OCI-LY7 (cell line): ENCODE data around the gene TICAM1. TPM values are rescaled to one million over a fixed set of nuclear protein-coding genes. Genes with fewer than 3 reads are reported as not detected.
A peak's percentile ranks its signal among the peaks of the same experiment; 100 is the strongest.
"Not testable (repeated sequence)": the region's sequence is repeated elsewhere in the genome, so short reads cannot be mapped to it uniquely, and the experiment has no call there.

Experiments
- BruUV-seq: library from RNA; stranded (reverse); fragments of 400-500 nt; replicated peaks from 2 replicates; lab custom pipeline; 2021; lab: Mats Ljungman, UMichigan
- CTCF ChIA-PET: fragments of 300-600 bp; sonication (Branson Sonifier 250); formaldehyde crosslinking; loops from one replicate; lab custom pipeline; 2022; ENCODE audit warnings: antibody characterized with exemption; ENCODE audit not compliant: unreplicated experiment; lab: Charles Lee
- POLR2A ChIA-PET: fragments of 300-600 bp; sonication (Branson Sonifier 250); formaldehyde crosslinking; loops from one replicate; lab custom pipeline; 2022; ENCODE audit warnings: antibody characterized with exemption; lab: Charles Lee
- DNase-seq: peaks from one replicate; pipeline ENCODE4 v3.0.0-alpha.2; 2015; ENCODE audit warnings: low spot score
- H2AFZ ChIP-seq: fragments of 200-600 bp; sonication (generic), shearing (Covaris generic); 2 replicates; pipeline ENCODE4 v1.6.1; 2014; ENCODE audit warnings: mild to moderate bottlenecking, antibody characterized with exemption, low read length, moderate library complexity
- H3K27ac ChIP-seq: fragments of 200-600 bp; sonication (generic); 2 replicates; pipeline ENCODE4 v1.5.1; 2014; ENCODE audit warnings: mixed run types, low read depth, mild to moderate bottlenecking, moderate library complexity, low read length, inconsistent platforms; ENCODE audit not compliant: poor library complexity, severe bottlenecking
- H3K36me3 ChIP-seq: fragments of 200-600 bp; sonication (generic); 2 replicates; pipeline ENCODE4 v1.6.1; 2014; ENCODE audit warnings: mild to moderate bottlenecking, antibody characterized with exemption, low read length, moderate library complexity, mixed read lengths; ENCODE audit not compliant: insufficient read depth
- H3K4me1 ChIP-seq: fragments of 200-600 bp; sonication (generic); 2 replicates; pipeline ENCODE4 v1.5.1; 2014; ENCODE audit warnings: mild to moderate bottlenecking, low read length; ENCODE audit not compliant: insufficient read depth, poor library complexity, severe bottlenecking
- H3K4me2 ChIP-seq: fragments of 200-600 bp; sonication (generic); 2 replicates; pipeline ENCODE4 v1.6.1; 2014; ENCODE audit warnings: mild to moderate bottlenecking, low read length
- H3K4me3 ChIP-seq: fragments of 200-600 bp; sonication (generic); 2 replicates; pipeline ENCODE4 v1.5.1; 2014; ENCODE audit warnings: mild to moderate bottlenecking, low read depth, low read length; ENCODE audit not compliant: poor library complexity, severe bottlenecking
- H3K79me2 ChIP-seq: fragments of 200-600 bp; sonication (generic); 2 replicates; pipeline ENCODE4 v1.6.1; 2016; ENCODE audit warnings: low read depth, mild to moderate bottlenecking, low read length, moderate library complexity, mixed read lengths; ENCODE audit not compliant: insufficient read depth
- H3K9me2 ChIP-seq: fragments of 200-600 bp; sonication (generic); 2 replicates; pipeline ENCODE4 v1.6.1; 2016; ENCODE audit warnings: mild to moderate bottlenecking, low read length, mixed read lengths; ENCODE audit not compliant: insufficient read depth
- H3K9me3 ChIP-seq: fragments of 200-600 bp; sonication (generic); 2 replicates; pipeline ENCODE4 v1.6.1; 2014; ENCODE audit warnings: mild to moderate bottlenecking, mixed run types, low read length, mixed read lengths
- H4K20me1 ChIP-seq: fragments of 200-600 bp; sonication (generic); 2 replicates; pipeline ENCODE4 v1.6.1; 2014; ENCODE audit warnings: mild to moderate bottlenecking, antibody characterized with exemption, low read length, moderate library complexity, mixed read lengths; ENCODE audit not compliant: insufficient read depth
- EZH2phosphoT487 ChIP-seq: fragments of 200-600 bp; sonication (generic); IDR thresholded peaks from 2 replicates; pipeline ENCODE4 v1.6.1; 2018; ENCODE audit warnings: low read depth, borderline replicate concordance, mild to moderate bottlenecking, mixed run types, antibody characterized with exemption, low read length, moderate library complexity, mixed read lengths
- intact Hi-C: fragments of 100-400 bp; cut with micrococcal nuclease; formaldehyde crosslinking; loops from one replicate; pipeline ENCODE4 v1.10.0; 2022; ENCODE audit not compliant: unreplicated experiment
- total RNA-seq, 2 experiments: library from RNA; depleted of rRNA in 1 of 2; stranded (reverse); fragments of >200 nt in 1 of 2; shearing (Covaris generic) in 1 of 2; gene quantifications; 2 replicates each; pipeline ENCODE4 v1.2.3, GENCODE V29; 2014 to 2022
- TF ChIP-seq, protein P1 (sequence below): fragments of 200-600 bp; sonication (generic); conservative IDR thresholded peaks from 2 replicates; pipeline ENCODE4 v1.5.1; 2014; ENCODE audit warnings: mild to moderate bottlenecking, antibody characterized with exemption, low read length, moderate library complexity, mixed read lengths

TICAM1 gene
- total RNA-seq, 2 experiments from 2014 or later = 6.8 to 26.7 TPM

DNA sequence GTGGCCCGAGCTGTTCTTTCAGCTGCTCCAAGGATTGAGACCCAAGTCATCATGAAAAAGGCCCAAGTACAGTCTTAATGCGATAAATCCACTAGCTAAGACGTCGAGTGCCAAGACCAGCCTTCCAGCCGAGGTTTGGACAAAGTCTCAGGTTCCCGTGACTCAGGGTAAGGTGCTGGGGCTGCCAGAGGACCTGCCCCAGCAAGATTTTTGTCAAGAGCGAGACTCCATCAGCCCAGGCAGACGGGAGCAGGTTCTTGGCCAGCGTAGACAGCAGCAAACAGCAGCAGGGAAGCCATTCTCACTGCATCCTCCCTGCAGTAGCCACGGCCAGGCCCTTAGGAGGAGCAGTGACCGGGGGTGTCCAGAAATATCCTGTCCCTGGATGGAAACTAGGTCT, 36.5 kb downstream of the TICAM1 start:
- H3K36me3 ChIP-seq = peaks cover 53% of the 10 kb centered on the region
- ChIA-PET POLR2A (interaction anchor here (0.5 to 0.7 kb wide), 2 partner anchors 116 to 1065 kb away, joined by 3 to 4 read pairs; no protein-coding TSS in a partner anchor), CTCF (no interaction called here)
- H3K27ac ChIP-seq = no peak overlapping the region
- H2AFZ ChIP-seq = no peak overlapping the region
- intact Hi-C loops = loop anchor here (10.0 kb wide), 1 partner anchor 390 kb away; the partner anchor contains the start of genes CHAF1A and SH3GL1
- no peak for DNase-seq
- H3K79me2 ChIP-seq = peaks cover 52% of the 10 kb centered on the region
- H3K9me3 ChIP-seq = no peaks in the 10 kb centered on the region
- no peaks in the 10 kb centered on the region for H3K9me2 ChIP-seq
- no TSS peak for BruUV-seq
- no peak for TF ChIP-seq EZH2phosphoT487
- TF ChIP-seq, protein P1, sequence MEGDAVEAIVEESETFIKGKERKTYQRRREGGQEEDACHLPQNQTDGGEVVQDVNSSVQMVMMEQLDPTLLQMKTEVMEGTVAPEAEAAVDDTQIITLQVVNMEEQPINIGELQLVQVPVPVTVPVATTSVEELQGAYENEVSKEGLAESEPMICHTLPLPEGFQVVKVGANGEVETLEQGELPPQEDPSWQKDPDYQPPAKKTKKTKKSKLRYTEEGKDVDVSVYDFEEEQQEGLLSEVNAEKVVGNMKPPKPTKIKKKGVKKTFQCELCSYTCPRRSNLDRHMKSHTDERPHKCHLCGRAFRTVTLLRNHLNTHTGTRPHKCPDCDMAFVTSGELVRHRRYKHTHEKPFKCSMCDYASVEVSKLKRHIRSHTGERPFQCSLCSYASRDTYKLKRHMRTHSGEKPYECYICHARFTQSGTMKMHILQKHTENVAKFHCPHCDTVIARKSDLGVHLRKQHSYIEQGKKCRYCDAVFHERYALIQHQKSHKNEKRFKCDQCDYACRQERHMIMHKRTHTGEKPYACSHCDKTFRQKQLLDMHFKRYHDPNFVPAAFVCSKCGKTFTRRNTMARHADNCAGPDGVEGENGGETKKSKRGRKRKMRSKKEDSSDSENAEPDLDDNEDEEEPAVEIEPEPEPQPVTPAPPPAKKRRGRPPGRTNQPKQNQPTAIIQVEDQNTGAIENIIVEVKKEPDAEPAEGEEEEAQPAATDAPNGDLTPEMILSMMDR = no peak
- H3K4me1 ChIP-seq = peaks cover 38% of the 10 kb centered on the region
- H4K20me1 ChIP-seq = no peaks in the 10 kb centered on the region
- H3K4me2 ChIP-seq = peak overlapping the region; percentile 47
- peak overlapping the region; percentile 18 for H3K4me3 ChIP-seq

DNA sequence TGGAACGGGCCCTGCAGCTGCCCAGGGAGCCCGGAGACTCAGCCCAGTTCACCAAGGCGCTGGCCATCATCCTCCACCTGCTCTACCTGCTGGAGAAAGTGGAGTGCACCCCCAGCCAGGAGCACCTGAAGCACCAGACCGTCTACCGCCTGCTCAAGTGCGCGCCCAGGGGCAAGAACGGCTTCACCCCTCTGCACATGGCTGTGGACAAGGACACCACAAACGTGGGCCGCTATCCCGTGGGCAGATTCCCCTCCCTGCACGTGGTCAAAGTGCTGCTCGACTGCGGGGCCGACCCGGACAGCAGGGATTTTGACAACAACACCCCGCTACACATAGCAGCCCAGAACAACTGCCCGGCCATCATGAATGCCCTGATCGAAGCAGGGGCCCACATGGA, 38.2 kb downstream of the TICAM1 start:
- CTCF ChIA-PET, H3K9me3 ChIP-seq, H2AFZ ChIP-seq, BruUV-seq, H4K20me1 ChIP-seq, POLR2A ChIA-PET, H3K27ac ChIP-seq, H3K9me2 ChIP-seq, DNase-seq: not testable (repeated sequence)
- Histone ChIP-seq H3K79me2 (peaks cover 52% of the 10 kb centered on the region), H3K4me1 (peaks cover 39% of the 10 kb centered on the region), H3K4me2 (peak overlapping the region; percentile 79; the same call in 1 of the 2 replicates), H3K36me3 (peaks cover 48% of the 10 kb centered on the region), H3K4me3 (peak overlapping the region; percentile 84)
- intact Hi-C loops = loop anchor here (10.0 kb wide), 1 partner anchor 388 kb away; the partner anchor contains the start of genes CHAF1A and SH3GL1

DNA sequence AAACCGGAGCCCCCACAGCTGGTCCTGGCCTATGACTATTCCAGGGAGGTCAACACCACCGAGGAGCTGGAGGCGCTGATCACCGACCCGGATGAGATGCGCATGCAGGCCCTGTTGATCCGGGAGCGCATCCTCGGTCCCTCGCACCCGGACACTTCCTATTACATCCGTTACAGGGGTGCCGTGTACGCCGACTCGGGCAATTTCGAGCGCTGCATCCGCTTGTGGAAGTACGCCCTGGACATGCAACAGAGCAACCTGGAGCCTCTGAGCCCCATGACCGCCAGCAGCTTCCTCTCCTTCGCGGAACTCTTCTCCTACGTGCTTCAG, 38.7 kb downstream of the TICAM1 start:
- H3K79me2 ChIP-seq = peaks cover 52% of the 10 kb centered on the region
- peaks cover 39% of the 10 kb centered on the region for H3K4me1 ChIP-seq
- BruUV-seq, H3K27ac ChIP-seq, POLR2A ChIA-PET, DNase-seq, H3K9me2 ChIP-seq, H3K9me3 ChIP-seq, H2AFZ ChIP-seq, H4K20me1 ChIP-seq: not testable (repeated sequence)
- intact Hi-C loops = loop anchor here (10.0 kb wide), 1 partner anchor 388 kb away; the partner anchor contains the start of genes CHAF1A and SH3GL1
- peaks cover 48% of the 10 kb centered on the region for H3K36me3 ChIP-seq
- peak overlapping the region; percentile 84 for H3K4me3 ChIP-seq
- CTCF ChIA-PET = interaction anchor here (1.1 kb wide), 1 partner anchor 17 kb away, joined by 3 read pairs; no protein-coding TSS in a partner anchor
- peak overlapping the region; percentile 79 for H3K4me2 ChIP-seq

DNA sequence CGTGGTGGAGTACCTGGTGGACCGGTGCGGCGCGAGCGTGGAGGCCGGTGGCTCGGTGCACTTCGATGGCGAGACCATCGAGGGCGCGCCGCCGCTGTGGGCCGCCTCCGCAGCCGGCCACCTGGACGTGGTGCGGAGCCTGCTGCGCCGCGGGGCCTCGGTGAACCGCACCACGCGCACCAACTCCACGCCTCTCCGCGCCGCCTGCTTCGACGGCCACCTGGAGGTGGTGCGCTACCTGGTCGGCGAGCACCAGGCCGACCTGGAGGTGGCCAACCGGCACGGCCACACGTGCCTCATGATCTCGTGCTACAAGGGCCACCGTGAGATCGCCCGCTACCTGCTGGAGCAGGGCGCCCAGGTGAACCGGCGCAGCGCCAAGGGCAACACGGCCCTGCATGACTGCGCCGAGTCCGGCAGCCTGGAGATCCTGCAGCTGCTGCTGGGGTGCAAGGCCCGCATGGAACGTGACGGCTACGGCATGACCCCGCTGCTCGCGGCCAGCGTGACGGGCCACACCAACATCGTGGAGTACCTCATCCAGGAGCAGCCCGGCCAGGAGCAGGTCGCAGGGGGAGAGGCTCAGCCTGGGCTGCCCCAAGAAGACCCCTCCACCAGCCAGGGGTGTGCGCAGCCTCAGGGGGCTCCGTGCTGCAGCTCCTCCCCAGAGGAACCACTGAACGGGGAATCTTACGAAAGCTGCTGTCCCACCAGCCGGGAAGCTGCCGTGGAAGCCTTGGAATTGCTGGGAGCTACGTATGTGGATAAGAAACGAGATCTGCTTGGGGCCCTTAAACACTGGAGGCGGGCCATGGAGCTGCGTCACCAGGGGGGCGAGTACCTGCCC, 39.3 kb downstream of the TICAM1 start:
- not testable (repeated sequence) for BruUV-seq, H3K9me2 ChIP-seq, H4K20me1 ChIP-seq, DNase-seq, H3K9me3 ChIP-seq
- intact Hi-C loops = loop anchor here (10.0 kb wide), 1 partner anchor 387 kb away; the partner anchor contains the start of genes CHAF1A and SH3GL1
- peaks cover 39% of the 10 kb centered on the region for H3K4me1 ChIP-seq
- H3K4me3 ChIP-seq = peak overlapping the region; percentile 84
- H3K79me2 ChIP-seq = peaks cover 52% of the 10 kb centered on the region
- H3K27ac ChIP-seq = peak overlapping the region; percentile 50
- POLR2A ChIA-PET = interaction anchor here (1.3 to 1.4 kb wide), 2 partner anchors 59 to 68 kb away, joined by 3 to 4 read pairs; no protein-coding TSS in a partner anchor
- H3K36me3 ChIP-seq = peaks cover 42% of the 10 kb centered on the region
- CTCF ChIA-PET = interaction anchor here (0.6 to 1.6 kb wide), 5 partner anchors 18 to 75 kb away, joined by 3 to 7 read pairs (median 3); partner anchors contain the start of gene PLIN3
- H3K4me2 ChIP-seq = peak overlapping the region; percentile 79
- H2AFZ ChIP-seq = peak overlapping the region; percentile 54
